ENCODE data around the gene ZNF467.

Gene ZNF467

DNA sequence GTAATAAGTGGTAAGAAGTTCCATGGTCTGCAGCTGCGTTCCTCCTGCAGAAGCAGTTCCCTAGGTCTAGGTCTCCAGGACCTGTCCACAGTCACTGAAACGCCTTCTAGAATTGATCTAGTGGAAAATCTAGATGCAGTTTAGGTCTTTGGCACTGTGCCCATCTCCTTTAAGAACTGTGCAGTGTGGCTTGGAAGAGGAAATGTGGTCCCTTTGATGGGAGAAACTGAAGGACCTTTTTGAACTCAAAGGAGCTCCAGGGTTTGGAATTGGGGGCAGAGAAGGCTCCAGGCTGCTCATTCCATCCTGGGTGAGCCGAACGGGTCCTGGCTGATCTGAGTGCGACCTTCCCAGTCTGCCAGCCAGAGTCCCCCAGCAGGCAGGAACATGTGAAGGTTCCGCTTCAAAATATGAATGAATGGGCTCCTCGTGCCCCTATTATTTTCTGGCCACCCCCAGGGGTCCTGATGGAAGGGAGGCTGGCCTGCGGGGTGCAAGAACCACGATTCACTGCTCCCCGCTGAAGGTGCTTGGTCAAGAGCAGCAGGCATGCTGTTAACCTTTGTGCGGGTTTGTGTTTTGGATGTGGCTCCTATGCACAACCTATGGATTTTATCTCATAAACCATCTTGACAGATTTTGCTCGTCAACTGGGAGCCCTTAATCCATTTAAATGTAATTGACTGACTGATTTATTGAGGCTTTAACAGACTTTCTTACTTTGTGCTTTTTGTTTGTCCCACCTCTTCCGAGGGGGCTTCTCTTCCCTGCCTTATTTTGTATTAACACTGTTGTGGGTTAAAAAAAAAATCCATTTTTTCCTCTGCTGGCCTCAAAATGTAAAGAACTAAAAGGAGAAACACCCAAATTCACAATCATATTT lies 36.7 kb downstream of the ZNF467 start:
- no peak for DNase-seq

- DNase-seq, result no peak
Observed at GRCh38 chr7:149735779-149736477, 37.5 kb downstream of the ZNF467 start.

DNA sequence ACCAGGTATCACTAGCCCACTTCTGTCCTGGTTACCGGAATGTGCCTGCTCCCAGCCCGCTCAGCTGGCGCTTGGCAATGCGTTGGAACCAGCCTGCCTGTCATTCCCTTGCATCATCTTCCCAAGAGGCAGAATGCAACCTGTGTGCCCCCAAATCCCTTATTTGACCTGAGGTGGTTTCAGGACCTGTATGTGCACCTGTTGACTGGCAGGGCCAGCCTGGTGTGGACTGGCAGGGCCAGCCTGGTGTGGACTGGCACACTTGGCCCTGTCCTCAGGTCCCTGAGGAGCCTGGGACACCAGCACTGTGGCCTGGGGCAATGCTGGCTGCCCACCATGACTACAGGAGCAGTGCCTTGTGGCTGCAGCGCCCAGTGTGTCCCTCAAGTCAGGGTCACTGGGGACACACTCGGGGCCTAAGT lies 38.2 kb downstream of the ZNF467 start:
- no peak for DNase-seq

- DNase-seq, result no peak
Observed at GRCh38 chr7:149734791-149735075, 38.7 kb downstream of the ZNF467 start.

DNA sequence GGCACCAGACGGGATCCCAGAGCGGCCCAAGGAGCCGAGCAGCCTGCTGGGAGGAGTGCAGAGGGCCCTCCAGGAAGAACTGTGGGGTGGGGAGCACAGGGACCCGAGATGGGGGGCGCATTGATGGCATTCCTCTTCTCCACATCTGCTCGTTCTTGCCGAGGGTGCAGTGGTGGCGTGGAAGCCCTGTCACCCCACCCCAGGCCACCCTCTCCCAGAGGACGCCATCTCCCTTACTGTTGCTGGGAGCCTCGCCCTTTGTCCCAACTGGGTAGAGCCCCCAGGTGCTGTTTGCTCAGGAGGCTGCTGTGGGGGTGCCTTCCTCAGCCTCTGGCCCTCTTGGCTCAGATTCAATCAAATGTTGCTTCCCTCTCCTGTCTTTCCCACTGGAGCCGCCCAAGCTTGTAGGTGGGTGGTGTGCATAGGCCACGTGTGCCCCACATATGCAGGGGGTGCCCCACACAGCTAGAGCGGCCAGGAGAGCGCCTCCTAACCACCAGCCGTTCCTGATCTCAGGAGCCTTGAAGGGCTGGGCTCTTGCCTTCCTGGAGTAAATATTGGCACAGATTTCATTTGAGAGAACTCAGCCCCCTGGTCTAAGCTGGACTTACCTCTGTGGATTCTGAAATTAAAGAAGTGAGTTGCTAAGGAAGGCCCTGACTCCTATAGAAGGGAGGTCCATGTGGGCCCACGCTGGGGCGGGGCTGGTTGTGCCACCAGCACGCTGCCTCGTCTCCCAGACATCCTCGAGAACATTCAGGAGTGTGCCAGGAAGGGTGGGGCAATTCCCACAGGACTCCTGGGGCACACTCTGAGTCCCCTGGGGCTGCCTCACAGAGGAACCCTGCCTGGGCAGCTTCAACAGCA lies 39.2 kb downstream of the ZNF467 start:
- no peak for DNase-seq

DNA sequence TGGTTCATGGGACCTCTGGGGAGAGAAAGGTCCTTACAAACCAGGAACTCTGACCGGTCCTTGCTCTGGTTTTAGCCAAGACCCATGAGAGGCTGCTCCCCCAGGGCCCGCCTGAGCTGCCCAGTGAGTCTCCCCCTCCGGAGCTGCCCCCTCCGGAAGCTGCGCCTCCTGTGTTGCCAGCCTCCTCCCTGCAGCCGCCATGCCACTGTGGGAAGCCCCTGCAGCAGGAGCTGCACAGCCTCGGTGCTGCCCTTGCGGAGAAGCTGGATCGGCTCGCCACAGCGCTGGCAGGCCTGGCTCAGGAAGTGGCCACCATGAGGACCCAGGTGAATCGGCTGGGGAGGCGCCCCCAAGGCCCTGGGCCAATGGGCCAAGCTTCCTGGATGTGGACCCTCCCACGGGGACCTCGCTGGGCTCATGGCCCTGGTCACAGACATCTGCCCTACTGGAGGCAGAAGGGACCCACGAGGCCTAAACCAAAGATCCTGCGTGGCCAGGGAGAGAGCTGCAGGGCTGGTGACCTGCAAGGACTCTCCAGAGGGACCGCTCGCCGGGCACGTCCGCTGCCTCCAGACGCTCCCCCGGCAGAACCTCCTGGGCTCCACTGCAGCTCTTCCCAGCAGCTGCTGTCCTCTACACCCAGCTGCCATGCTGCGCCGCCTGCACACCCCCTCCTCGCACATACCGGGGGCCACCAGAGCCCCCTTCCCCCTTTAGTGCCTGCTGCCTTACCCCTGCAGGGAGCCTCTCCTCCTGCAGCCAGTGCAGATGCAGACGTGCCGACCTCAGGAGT lies 40.1 kb downstream of the ZNF467 start:
- DNase-seq, result no peak

- no peak for DNase-seq
Observed at GRCh38 chr7:149732611-149733010, 40.8 kb downstream of the ZNF467 start.

- no peak for DNase-seq
Observed at GRCh38 chr7:149732111-149732561, 41.3 kb downstream of the ZNF467 start.

- no peak for DNase-seq
Observed at GRCh38 chr7:149731207-149731955, 42.0 kb downstream of the ZNF467 start.

DNA sequence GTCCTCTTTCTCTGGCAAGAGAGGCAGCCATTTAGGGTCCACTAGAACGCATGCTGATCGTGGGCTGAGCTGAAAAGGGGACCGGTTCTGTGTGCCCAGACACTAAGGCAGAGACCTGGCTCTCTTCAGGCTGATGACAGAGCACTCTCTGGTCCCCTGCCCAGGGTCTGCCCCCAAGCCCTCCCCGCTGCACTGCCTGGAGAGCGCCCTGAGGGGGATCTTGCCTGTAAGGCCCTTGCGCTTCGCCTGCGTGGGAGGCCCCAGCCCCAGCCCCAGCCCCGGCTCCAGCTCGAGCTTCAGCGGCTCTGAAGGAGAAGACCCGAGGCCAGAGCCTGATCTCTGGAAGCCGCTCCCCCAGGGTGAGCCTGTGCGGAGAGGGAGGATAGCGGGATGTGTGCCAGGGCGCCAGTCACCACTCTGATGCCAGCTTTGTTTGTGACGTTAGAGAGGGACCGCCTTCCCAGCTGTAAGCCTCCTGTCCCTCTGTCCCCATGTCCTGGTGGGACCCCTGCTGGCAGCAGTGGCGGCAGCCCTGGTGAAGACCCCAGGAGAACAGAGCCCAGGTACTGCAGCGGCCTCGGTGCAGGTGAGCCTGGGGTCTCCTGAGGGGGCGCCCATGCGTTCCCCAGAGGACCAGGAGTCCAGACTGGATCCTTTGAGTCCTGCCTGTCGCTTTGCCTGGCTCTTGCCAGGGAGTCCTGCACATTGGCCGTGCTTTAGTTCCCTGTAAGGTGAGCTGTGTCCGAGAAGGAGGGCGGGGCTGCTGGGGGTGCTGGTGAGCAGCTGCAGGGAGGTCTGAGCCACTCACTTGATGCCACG lies 43.2 kb downstream of the ZNF467 start:
- DNase-seq, result no peak

DNA sequence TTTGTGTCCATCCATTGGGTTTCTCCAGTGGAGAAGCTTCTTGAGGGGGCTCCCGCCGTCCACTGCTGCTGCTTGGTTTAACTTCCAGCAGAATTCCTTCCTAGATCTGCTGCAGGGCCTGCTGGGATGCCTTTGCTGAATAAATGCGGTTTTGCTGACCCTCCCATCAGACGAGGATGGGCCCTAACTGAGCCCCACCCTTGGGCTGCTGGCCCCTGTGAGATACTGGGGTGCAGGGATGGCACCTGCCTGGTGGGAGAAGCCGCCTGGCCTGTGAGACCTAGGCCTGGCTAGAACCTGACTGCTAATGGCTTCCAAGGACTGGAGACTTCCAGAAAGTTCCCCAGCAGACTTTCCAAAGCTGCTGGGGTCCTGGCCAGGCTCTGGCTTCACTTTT lies 43.8 kb downstream of the ZNF467 start:
- no peak for DNase-seq

DNA sequence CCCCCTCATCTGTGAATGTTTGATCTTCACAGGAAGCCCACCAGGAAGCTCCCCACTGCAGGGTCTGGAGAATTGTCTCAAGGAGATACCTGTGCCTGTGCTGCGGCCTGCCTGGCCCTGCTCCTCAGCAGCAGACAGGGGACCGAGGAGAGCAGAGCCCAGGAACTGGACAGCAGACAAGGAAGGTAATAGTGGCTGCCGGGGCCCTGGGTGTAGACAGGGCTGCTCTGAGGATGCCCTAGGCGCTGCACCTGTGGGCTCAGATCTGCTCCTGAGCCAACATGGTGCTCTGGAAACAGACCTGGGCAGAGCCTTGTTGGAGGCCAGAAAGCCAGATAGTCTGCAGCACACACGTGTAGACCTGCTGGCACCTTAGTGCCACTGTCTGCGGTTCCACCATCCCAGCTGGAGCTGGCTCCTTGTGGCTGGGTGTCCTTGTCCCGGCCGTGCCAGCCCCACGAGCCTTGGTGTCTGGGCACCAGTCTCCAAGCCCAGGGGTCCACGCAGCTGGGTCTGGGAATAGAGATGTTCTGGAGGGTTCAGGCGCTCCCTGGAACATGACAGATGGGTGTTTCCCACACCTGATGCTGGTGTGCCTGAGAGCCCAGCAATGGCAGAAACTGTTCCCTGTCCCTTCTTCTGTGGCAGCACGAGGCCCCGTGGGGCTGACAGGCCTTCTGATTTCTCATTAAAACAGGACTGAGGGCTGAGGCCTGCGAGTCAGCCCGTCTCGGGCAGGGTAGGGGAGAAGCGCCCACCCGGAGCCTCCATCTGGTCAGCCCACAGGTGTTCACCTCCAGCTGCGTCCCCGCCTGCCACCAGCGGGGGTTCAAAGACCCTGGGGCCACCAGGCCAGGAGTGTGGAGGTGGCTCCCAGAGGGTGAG lies 44.7 kb downstream of the ZNF467 start:
- DNase-seq, result no peak

- no peak for DNase-seq
Observed at GRCh38 chr7:149727899-149728476, 45.4 kb downstream of the ZNF467 start.

- DNase-seq, result no peak
Observed at GRCh38 chr7:149727053-149727898, 46.1 kb downstream of the ZNF467 start.

DNA sequence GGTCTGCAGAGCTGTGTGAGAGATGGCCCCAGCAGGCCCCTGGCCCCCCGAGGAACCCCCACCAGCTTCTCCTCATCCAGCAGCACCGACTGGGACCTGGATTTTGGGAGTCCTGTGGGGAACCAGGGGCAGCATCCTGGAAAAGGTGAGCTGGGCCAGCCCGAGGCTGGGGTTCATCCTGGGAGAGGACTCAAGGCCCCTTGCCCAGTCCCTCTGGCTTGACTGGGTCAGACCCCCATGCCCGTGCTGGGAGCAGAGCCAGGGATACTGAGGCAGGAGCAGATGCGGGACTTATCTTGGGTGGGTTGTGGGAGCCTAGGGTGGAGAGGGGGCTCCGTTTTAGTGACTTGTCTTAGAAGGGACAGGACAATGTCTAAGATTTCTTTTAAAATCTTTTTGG lies 47.5 kb downstream of the ZNF467 start:
- no peak for DNase-seq

GRCh38 chr7:149725426-149725821 lies 48.0 kb downstream of the ZNF467 start:
- DNase-seq, result no peak

DNA sequence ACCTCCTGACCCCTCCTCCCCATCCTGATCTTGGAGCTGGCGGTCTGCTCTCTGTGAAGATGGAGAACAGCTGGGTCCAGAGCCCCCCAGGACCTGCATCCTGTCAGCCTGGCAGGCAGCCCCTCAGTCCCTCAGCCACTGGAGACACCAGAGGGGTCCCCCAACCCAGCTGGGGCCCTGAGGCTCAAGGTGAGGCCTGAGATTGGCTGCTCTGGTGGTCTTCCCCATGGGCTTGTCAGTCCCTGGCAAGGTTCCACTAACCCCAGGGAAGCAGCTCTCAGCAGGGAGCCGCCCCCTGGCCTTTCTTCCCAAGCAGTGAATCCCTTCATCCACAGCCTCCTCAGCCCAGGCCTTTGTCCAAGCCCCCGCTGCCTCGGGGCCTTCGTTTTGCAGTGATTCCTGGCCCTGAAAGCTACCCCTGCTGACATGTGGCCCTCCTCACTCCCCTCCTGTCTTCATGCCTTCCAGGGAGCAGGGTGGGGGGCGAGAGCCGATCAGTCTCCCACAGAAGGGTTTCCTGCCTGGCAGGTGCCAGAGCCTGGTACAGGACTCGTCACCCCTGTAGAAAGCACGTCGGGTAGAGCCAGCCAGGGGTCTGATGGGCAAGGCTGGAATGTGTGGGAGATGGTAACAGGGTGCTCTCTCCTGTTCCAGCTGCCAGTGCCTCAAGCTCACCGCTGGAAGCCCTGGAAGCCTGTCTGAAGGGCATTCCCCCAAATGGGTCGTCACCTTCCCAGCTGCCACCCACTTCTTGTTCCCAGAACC lies 48.5 kb downstream of the ZNF467 start:
- no peak for DNase-seq

All from NCI-H2081 treated with DMSO at 0.1 percent for 48 hours (cell line).